Measurements from ENCODE around the gene NTSR1. TPM values are rescaled to one million over a fixed set of nuclear protein-coding genes. Genes with fewer than 3 reads are reported as not detected.

The NTSR1 gene
- total RNA-seq, 1 experiment from 2014 or later, result 0.16 TPM

DNA sequence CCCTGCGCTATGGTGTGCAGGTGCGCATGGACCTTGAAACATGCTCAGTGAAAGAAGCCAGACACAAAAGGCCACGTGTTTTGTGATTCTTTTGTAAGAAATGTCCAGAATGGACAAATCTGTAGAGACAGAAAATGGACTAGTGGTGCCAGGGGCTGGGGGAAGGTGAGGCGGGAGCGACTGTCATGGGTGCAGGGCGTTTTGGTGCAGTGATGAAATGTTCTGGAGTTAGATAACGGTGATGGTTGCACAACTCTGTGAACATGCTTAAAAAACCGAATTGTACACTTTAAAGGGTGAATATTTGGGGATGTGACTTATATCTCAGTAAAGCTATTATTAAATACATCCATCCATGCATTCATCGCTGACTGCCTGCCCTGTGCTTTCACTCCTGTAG lies 31.7 kb upstream of the NTSR1 start:
- no peaks in the 10 kb centered on the region for H3K4me1 ChIP-seq
- POLR2A ChIA-PET, result no interaction called here
- no peaks in the 10 kb centered on the region for H3K36me3 ChIP-seq (ENCODE audit: control insufficient read depth, insufficient read depth, low read length)
- H3K4me3 Mint-ChIP-seq (ENCODE audit: unreplicated experiment), result no peak overlapping the region
- H3K36me3 Mint-ChIP-seq (ENCODE audit: insufficient read depth, unreplicated experiment), result peaks cover 10% of the 10 kb centered on the region
- H3K27ac Mint-ChIP-seq (ENCODE audit: unreplicated experiment), result no peak overlapping the region
- BruUV-seq (replicated peaks), result no TSS peak
- intact Hi-C loops (cut with micrococcal nuclease; ENCODE audit: unreplicated experiment), result no loop called here
- peaks cover 19% of the 10 kb centered on the region for H3K9me3 Mint-ChIP-seq (ENCODE audit: unreplicated experiment)
- TF ChIP-seq, protein P1, sequence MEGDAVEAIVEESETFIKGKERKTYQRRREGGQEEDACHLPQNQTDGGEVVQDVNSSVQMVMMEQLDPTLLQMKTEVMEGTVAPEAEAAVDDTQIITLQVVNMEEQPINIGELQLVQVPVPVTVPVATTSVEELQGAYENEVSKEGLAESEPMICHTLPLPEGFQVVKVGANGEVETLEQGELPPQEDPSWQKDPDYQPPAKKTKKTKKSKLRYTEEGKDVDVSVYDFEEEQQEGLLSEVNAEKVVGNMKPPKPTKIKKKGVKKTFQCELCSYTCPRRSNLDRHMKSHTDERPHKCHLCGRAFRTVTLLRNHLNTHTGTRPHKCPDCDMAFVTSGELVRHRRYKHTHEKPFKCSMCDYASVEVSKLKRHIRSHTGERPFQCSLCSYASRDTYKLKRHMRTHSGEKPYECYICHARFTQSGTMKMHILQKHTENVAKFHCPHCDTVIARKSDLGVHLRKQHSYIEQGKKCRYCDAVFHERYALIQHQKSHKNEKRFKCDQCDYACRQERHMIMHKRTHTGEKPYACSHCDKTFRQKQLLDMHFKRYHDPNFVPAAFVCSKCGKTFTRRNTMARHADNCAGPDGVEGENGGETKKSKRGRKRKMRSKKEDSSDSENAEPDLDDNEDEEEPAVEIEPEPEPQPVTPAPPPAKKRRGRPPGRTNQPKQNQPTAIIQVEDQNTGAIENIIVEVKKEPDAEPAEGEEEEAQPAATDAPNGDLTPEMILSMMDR (IDR thresholded peaks at IDR 0.05; ENCODE audit: insufficient read depth in 1 of 2, low read depth in 1 of 2, low read length in 1 of 2, severe bottlenecking in 1 of 2, unreplicated experiment in 1 of 2), result no peak
- no peaks in the 10 kb centered on the region for H3K4me1 Mint-ChIP-seq (ENCODE audit: low read depth, unreplicated experiment)
- DNase-seq, result no peak
- peaks cover 17% of the 10 kb centered on the region for H3K9me3 ChIP-seq
- peaks cover 16% of the 10 kb centered on the region for H3K27me3 Mint-ChIP-seq (ENCODE audit: insufficient read depth, unreplicated experiment)
- no peaks in the 10 kb centered on the region; the same call in 1 of the 2 replicates for H3K27me3 ChIP-seq (replicated peaks; ENCODE audit: control insufficient read depth, insufficient read depth, low read length)
- CTCF ChIA-PET, result no interaction called here
- no peak overlapping the region for H3K4me3 ChIP-seq (ENCODE audit: low read depth, low read length)

DNA sequence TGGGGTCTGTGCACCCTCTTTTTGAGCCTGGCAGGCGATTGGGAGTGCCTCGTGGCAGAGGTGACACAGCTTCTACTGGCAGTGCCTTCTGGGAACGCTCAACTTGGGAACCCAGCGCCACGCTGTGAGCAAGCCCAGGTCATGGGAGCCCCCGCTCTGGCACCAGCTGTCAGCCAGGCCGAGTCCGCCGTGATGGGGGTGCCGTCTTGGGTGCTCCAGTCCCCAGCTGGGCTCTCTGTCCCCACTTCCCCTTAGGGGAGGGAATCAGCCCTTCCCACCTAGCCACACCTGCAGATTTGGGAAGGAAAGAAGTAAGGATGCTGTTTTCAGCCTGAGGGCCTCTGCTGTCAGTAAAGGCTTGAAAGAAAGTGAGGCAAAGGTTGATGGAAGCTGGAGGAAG lies 31.0 kb upstream of the NTSR1 start:
- CTCF ChIA-PET, result interaction anchor here (0.7 to 1.9 kb wide), 5 partner anchors 8 to 594 kb away, joined by 3 to 10 read pairs (median 3); no protein-coding TSS in a partner anchor
- Mint-ChIP-seq H3K27ac (ENCODE audit: unreplicated experiment) (no peak overlapping the region), H3K27me3 (ENCODE audit: insufficient read depth, unreplicated experiment) (peaks cover 18% of the 10 kb centered on the region), H3K4me3 (ENCODE audit: unreplicated experiment) (no peak overlapping the region), H3K9me3 (ENCODE audit: unreplicated experiment) (peaks cover 19% of the 10 kb centered on the region), H3K4me1 (ENCODE audit: low read depth, unreplicated experiment) (no peaks in the 10 kb centered on the region), H3K36me3 (ENCODE audit: insufficient read depth, unreplicated experiment) (peaks cover 10% of the 10 kb centered on the region)
- TF ChIP-seq, protein P1 (IDR thresholded peaks at IDR 0.05; ENCODE audit: insufficient read depth in 1 of 2, low read depth in 1 of 2, low read length in 1 of 2, severe bottlenecking in 1 of 2, unreplicated experiment in 1 of 2), result no peak
- POLR2A ChIA-PET, result no interaction called here
- Histone ChIP-seq H3K36me3 (ENCODE audit: control insufficient read depth, insufficient read depth, low read length) (no peaks in the 10 kb centered on the region), H3K27me3 (replicated peaks; ENCODE audit: control insufficient read depth, insufficient read depth, low read length) (peaks cover 2% of the 10 kb centered on the region; the same call in 1 of the 2 replicates), H3K9me3 (peaks cover 17% of the 10 kb centered on the region), H3K4me3 (ENCODE audit: low read depth, low read length) (no peak overlapping the region), H3K4me1 (no peaks in the 10 kb centered on the region)
- no peak for DNase-seq
- intact Hi-C loops (cut with micrococcal nuclease; ENCODE audit: unreplicated experiment), result no loop called here
- BruUV-seq (replicated peaks), result no TSS peak

DNA sequence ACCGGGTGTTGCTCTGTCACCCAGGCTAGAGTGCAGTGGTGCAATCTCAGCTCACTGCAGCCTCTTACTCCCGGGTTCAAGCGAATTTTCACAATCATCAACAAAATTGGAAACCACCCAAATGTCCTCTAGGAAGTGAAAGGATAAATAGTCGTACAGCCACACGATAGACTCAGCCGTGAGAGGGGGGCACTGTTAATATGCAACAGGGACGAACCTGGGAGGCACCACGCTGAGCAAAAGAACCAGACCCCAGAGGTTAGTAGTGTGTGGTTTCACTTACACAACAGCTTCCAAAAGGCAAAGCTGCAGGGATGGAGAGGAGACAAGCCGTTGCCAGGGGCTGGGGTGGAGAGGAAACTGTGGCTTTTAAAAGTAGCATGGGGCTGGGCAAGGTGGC lies 30.1 kb upstream of the NTSR1 start:
- H3K4me1 ChIP-seq, result no peaks in the 10 kb centered on the region
- POLR2A ChIA-PET, result no interaction called here
- H3K27ac Mint-ChIP-seq (ENCODE audit: unreplicated experiment), result no peak overlapping the region
- no peak for DNase-seq
- H3K9me3 Mint-ChIP-seq (ENCODE audit: unreplicated experiment), result peaks cover 19% of the 10 kb centered on the region
- no peaks in the 10 kb centered on the region for H3K36me3 ChIP-seq (ENCODE audit: control insufficient read depth, insufficient read depth, low read length)
- intact Hi-C loops (cut with micrococcal nuclease; ENCODE audit: unreplicated experiment), result no loop called here
- peaks cover 10% of the 10 kb centered on the region for H3K36me3 Mint-ChIP-seq (ENCODE audit: insufficient read depth, unreplicated experiment)
- peaks cover 2% of the 10 kb centered on the region; the same call in 1 of the 2 replicates for H3K27me3 ChIP-seq (replicated peaks; ENCODE audit: control insufficient read depth, insufficient read depth, low read length)
- TF ChIP-seq, protein P1 (IDR thresholded peaks at IDR 0.05; ENCODE audit: insufficient read depth in 1 of 2, low read depth in 1 of 2, low read length in 1 of 2, severe bottlenecking in 1 of 2, unreplicated experiment in 1 of 2), result no peak
- H3K9me3 ChIP-seq, result peaks cover 17% of the 10 kb centered on the region
- peaks cover 18% of the 10 kb centered on the region for H3K27me3 Mint-ChIP-seq (ENCODE audit: insufficient read depth, unreplicated experiment)
- H3K4me3 Mint-ChIP-seq (ENCODE audit: unreplicated experiment), result no peak overlapping the region
- BruUV-seq (replicated peaks), result no TSS peak
- CTCF ChIA-PET, result interaction anchor here (0.7 to 1.9 kb wide), 4 partner anchors 11 to 593 kb away, joined by 3 to 10 read pairs (median 4); no protein-coding TSS in a partner anchor
- H3K4me3 ChIP-seq (ENCODE audit: low read depth, low read length), result no peak overlapping the region
- no peaks in the 10 kb centered on the region for H3K4me1 Mint-ChIP-seq (ENCODE audit: low read depth, unreplicated experiment)
